ENCODE results near the gene EPB41L2. TPM values are rescaled to one million over a fixed set of nuclear protein-coding genes. Genes with fewer than 3 reads are reported as not detected.

The EPB41L2 gene
- total RNA-seq, 1 experiment from 2014 or later = 106 TPM

DNA sequence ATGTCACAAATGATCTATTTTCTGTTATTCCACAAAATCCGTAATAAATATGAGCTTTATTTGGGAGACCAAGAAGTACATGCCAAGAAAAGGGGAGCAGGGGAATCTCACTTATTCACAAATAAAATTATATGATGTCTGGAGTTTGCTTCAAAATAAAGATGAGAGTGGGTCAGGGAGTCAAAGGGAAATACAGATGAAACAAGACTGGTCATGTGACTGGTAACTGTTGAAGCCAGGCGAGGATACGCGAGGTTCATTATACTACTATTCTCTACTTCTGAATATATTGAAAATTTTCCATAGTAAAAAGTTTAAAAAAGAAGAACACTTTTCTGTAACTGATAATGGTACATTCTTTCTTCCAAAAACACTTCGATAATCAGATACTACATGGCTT is 14.6 kb downstream of the EPB41L2 start:
- H3K4me1 Mint-ChIP-seq = peaks cover 13% of the 10 kb centered on the region
- no peaks in the 10 kb centered on the region for H3K27me3 Mint-ChIP-seq (ENCODE audit: low read depth)
- no peaks in the 10 kb centered on the region for H3K9me3 Mint-ChIP-seq
- H3K27ac Mint-ChIP-seq = no peak overlapping the region
- TF ChIP-seq, protein P1, sequence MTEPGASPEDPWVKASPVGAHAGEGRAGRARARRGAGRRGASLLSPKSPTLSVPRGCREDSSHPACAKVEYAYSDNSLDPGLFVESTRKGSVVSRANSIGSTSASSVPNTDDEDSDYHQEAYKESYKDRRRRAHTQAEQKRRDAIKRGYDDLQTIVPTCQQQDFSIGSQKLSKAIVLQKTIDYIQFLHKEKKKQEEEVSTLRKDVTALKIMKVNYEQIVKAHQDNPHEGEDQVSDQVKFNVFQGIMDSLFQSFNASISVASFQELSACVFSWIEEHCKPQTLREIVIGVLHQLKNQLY (CRISPR knock-in tag; IDR thresholded peaks at IDR 0.05) = no peak
- TF ChIP-seq ZBTB21 (CRISPR knock-in tag; IDR thresholded peaks at IDR 0.05; ENCODE audit: borderline replicate concordance) = no peak
- TF ChIP-seq, protein P2, sequence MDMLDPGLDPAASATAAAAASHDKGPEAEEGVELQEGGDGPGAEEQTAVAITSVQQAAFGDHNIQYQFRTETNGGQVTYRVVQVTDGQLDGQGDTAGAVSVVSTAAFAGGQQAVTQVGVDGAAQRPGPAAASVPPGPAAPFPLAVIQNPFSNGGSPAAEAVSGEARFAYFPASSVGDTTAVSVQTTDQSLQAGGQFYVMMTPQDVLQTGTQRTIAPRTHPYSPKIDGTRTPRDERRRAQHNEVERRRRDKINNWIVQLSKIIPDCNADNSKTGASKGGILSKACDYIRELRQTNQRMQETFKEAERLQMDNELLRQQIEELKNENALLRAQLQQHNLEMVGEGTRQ (CRISPR knock-in tag; IDR thresholded peaks at IDR 0.05) = peak; percentile 35; the same call in 1 of the 2 replicates
- TF ChIP-seq, protein P3, sequence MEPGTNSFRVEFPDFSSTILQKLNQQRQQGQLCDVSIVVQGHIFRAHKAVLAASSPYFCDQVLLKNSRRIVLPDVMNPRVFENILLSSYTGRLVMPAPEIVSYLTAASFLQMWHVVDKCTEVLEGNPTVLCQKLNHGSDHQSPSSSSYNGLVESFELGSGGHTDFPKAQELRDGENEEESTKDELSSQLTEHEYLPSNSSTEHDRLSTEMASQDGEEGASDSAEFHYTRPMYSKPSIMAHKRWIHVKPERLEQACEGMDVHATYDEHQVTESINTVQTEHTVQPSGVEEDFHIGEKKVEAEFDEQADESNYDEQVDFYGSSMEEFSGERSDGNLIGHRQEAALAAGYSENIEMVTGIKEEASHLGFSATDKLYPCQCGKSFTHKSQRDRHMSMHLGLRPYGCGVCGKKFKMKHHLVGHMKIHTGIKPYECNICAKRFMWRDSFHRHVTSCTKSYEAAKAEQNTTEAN (CRISPR knock-in tag; IDR thresholded peaks at IDR 0.05) = no peak
- H3K36me3 Mint-ChIP-seq = no peaks in the 10 kb centered on the region
- no peak overlapping the region for H3K4me3 Mint-ChIP-seq
- ATAC-seq (no peak), DNase-seq (ENCODE audit: low spot score) (no peak)
- ChIA-PET POLR2A (no interaction called here), CTCF (interaction anchor here (1.4 kb wide), 1 partner anchor 163 kb away, joined by 3 read pairs; no protein-coding TSS in a partner anchor)

DNA sequence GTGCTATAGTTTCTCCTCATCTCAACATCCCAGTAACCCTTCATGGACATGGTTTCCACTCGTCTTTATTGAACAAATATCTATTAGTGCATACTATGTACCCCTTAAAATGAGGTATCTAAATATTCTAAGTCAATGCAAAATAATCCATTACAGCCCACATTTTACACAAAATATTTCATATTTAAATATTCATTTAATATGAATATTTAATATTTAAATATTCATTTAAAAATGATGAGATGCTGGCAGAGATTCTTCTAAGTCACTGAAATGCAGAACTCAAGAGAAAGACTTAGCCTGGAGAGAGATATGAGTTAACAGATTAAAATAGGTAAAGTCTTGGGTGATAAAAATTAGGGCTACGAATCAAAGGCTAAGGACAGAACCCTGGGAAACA is 17.9 kb downstream of the EPB41L2 start:
- Mint-ChIP-seq H3K27me3 (ENCODE audit: low read depth) (no peaks in the 10 kb centered on the region), H3K4me3 (no peak overlapping the region), H3K9me3 (peaks cover 4% of the 10 kb centered on the region; the same call in 1 of the 2 replicates), H3K36me3 (no peaks in the 10 kb centered on the region), H3K4me1 (peaks cover 8% of the 10 kb centered on the region), H3K27ac (no peak overlapping the region)
- ChIA-PET POLR2A (no interaction called here), CTCF (no interaction called here)
- no peak for ATAC-seq
- TF ChIP-seq HMGA2 (CRISPR knock-in tag; IDR thresholded peaks at IDR 0.05) (peak; percentile 97), ZNF416 (CRISPR knock-in tag; IDR thresholded peaks at IDR 0.05) (no peak), GRHL2 (CRISPR knock-in tag; IDR thresholded peaks at IDR 0.05; ENCODE audit: insufficient replicate concordance, severe bottlenecking) (no peak)
- TF ChIP-seq, protein P4, sequence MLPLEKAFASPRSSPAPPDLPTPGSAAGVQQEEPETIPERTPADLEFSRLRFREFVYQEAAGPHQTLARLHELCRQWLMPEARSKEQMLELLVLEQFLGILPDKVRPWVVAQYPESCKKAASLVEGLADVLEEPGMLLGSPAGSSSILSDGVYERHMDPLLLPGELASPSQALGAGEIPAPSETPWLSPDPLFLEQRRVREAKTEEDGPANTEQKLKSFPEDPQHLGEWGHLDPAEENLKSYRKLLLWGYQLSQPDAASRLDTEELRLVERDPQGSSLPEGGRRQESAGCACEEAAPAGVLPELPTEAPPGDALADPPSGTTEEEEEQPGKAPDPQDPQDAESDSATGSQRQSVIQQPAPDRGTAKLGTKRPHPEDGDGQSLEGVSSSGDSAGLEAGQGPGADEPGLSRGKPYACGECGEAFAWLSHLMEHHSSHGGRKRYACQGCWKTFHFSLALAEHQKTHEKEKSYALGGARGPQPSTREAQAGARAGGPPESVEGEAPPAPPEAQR (CRISPR knock-in tag; IDR thresholded peaks at IDR 0.05) = no peak
- TF ChIP-seq, protein P5, sequence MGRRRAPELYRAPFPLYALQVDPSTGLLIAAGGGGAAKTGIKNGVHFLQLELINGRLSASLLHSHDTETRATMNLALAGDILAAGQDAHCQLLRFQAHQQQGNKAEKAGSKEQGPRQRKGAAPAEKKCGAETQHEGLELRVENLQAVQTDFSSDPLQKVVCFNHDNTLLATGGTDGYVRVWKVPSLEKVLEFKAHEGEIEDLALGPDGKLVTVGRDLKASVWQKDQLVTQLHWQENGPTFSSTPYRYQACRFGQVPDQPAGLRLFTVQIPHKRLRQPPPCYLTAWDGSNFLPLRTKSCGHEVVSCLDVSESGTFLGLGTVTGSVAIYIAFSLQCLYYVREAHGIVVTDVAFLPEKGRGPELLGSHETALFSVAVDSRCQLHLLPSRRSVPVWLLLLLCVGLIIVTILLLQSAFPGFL (CRISPR knock-in tag; IDR thresholded peaks at IDR 0.05; ENCODE audit: borderline replicate concordance) = no peak
- DNase-seq (ENCODE audit: low spot score) = no peak

DNA sequence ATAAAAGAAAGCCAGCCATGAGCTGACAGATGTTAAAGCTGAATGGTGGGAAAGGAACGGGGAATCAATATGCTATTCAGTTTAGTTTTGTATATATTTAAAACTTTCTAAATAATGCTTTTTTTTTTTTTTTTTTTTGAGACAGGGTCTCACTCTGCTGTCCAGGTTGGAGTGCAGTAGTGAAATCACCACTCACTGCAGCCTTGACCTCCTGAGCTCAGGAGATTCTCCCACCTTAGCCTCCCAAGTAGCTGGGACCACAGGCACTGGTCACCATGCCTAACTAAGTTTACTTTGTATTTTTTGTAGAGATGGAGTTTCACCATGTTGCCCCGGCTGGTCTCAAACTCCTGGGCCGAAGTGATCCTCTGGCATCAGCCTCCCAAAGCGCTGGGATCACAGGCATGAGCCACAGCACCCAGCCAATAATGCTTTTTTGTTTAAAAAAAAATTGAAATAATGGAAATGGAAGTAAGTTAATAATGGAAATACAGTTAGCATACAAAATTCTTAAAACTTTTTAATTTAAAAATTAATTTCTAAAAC is 19.1 kb downstream of the EPB41L2 start:
- Mint-ChIP-seq H3K27ac (no peak overlapping the region), H3K27me3 (ENCODE audit: low read depth) (no peaks in the 10 kb centered on the region), H3K9me3 (peaks cover 4% of the 10 kb centered on the region; the same call in 1 of the 2 replicates), H3K36me3 (no peaks in the 10 kb centered on the region), H3K4me3 (no peak overlapping the region), H3K4me1 (peaks cover 10% of the 10 kb centered on the region)
- ChIA-PET CTCF (no interaction called here), POLR2A (no interaction called here)
- DNase-seq (ENCODE audit: low spot score) (no peak), ATAC-seq (no peak)
- TF ChIP-seq OVOL2 (CRISPR knock-in tag; IDR thresholded peaks at IDR 0.05; ENCODE audit: borderline replicate concordance) = no peak
- TF ChIP-seq, protein P6, sequence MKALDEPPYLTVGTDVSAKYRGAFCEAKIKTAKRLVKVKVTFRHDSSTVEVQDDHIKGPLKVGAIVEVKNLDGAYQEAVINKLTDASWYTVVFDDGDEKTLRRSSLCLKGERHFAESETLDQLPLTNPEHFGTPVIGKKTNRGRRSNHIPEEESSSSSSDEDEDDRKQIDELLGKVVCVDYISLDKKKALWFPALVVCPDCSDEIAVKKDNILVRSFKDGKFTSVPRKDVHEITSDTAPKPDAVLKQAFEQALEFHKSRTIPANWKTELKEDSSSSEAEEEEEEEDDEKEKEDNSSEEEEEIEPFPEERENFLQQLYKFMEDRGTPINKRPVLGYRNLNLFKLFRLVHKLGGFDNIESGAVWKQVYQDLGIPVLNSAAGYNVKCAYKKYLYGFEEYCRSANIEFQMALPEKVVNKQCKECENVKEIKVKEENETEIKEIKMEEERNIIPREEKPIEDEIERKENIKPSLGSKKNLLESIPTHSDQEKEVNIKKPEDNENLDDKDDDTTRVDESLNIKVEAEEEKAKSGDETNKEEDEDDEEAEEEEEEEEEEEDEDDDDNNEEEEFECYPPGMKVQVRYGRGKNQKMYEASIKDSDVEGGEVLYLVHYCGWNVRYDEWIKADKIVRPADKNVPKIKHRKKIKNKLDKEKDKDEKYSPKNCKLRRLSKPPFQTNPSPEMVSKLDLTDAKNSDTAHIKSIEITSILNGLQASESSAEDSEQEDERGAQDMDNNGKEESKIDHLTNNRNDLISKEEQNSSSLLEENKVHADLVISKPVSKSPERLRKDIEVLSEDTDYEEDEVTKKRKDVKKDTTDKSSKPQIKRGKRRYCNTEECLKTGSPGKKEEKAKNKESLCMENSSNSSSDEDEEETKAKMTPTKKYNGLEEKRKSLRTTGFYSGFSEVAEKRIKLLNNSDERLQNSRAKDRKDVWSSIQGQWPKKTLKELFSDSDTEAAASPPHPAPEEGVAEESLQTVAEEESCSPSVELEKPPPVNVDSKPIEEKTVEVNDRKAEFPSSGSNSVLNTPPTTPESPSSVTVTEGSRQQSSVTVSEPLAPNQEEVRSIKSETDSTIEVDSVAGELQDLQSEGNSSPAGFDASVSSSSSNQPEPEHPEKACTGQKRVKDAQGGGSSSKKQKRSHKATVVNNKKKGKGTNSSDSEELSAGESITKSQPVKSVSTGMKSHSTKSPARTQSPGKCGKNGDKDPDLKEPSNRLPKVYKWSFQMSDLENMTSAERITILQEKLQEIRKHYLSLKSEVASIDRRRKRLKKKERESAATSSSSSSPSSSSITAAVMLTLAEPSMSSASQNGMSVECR (CRISPR knock-in tag; IDR thresholded peaks at IDR 0.05; ENCODE audit: borderline replicate concordance) = no peak
- no peak for TF ChIP-seq ZNF396 (CRISPR knock-in tag; IDR thresholded peaks at IDR 0.05; ENCODE audit: borderline replicate concordance)
- TF ChIP-seq, protein P3 (CRISPR knock-in tag; IDR thresholded peaks at IDR 0.05) = no peak
- TF ChIP-seq EMX1 (CRISPR knock-in tag; IDR thresholded peaks at IDR 0.05) = no peak
- TF ChIP-seq, protein P7, sequence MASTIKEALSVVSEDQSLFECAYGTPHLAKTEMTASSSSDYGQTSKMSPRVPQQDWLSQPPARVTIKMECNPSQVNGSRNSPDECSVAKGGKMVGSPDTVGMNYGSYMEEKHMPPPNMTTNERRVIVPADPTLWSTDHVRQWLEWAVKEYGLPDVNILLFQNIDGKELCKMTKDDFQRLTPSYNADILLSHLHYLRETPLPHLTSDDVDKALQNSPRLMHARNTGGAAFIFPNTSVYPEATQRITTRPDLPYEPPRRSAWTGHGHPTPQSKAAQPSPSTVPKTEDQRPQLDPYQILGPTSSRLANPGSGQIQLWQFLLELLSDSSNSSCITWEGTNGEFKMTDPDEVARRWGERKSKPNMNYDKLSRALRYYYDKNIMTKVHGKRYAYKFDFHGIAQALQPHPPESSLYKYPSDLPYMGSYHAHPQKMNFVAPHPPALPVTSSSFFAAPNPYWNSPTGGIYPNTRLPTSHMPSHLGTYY (CRISPR knock-in tag; IDR thresholded peaks at IDR 0.05) = no peak
- no peak for TF ChIP-seq ZBTB21 (CRISPR knock-in tag; IDR thresholded peaks at IDR 0.05; ENCODE audit: borderline replicate concordance)
- TF ChIP-seq ZNF263 (CRISPR knock-in tag; IDR thresholded peaks at IDR 0.05; ENCODE audit: low read depth) = no peak
- no peak for TF ChIP-seq ZNF219 (CRISPR knock-in tag; IDR thresholded peaks at IDR 0.05; ENCODE audit: borderline replicate concordance)
- no peak for TF ChIP-seq SMAD4 (CRISPR knock-in tag; IDR thresholded peaks at IDR 0.05)
